A549 treated with Mapracorat at 1 μM for 4 hours (cell line): Measurements from ENCODE around the gene FGFR1OP2. TPM values are rescaled to one million over a fixed set of nuclear protein-coding genes. Genes with fewer than 3 reads are reported as not detected.

Experiments
- total RNA-seq: library from RNA; stranded (reverse); fragments of 200-300 nt; extraction: Qiagen RNA extraction; gene quantifications from 5 replicates; pipeline ENCODE4 v1.2.3, GENCODE V29; 2022

FGFR1OP2 gene
- total RNA-seq = 25.9 to 31.2 TPM (median 27.1 TPM) in 5 replicates

GRCh38 chr12:26937863-26938700 is at the start of gene FGFR1OP2, which contains the start of gene INTS13:
TSS of gene FGFR1OP2 (plus strand) at chr12:26938470. CDS start at chr12:26954159, 15,689 bp downstream.
TSS of gene INTS13 (minus strand) at chr12:26937981. CDS start at chr12:26936803, 1,178 bp downstream.

DNA sequence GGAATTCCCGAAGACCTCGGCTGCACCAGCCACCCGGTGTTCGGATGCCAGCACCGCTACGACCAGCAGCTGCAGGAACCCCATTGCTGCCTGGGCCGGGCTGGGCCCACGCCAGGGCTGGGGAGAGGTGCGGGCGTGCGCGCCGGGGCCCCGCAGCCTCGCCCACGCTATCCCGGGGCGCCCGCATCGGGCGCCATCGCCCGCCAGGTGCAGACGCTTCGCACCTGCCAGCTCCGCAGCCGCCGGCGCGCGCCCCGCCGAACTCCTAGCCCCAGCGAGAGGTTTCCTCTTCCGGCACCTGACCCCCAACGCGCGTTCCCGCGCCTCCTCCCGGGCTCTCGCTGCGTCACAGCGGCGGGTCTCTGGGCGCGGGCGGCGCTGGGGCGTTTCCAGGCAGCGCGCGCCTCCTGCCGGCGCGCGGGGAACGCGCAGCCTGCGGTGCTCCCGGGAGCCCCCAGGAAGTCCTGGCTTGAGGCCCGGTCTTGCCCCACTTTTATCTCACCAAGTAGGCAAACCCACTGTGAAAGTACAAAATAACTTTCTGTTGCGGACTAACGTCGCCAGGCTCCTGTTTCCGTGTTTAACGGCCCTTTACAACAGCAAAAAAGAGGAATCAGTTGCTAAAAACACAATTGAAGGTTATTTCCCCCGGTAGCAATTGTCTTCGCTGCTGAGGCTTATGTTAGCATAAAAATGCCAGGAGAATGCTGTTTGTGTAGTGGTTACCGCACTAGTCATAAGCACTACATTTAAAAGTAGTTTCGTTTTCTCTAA is 76.0 kb downstream of the FGFR1OP2 start, which contains the start of gene TM7SF3:
Gene TM7SF3 (minus strand): TSS at position 300 of the 774 bp plus-strand sequence. CDS start 216 bp downstream, at position 84.

Other genes with a start within 250 kb of the FGFR1OP2 start
- gene ITPR2, start 105.3 kb upstream of the FGFR1OP2 start, total RNA-seq = 2.0 to 3.2 TPM (median 2.5 TPM) in 5 replicates
- 20.2 to 25.0 TPM (median 24.1 TPM) in 5 replicates for gene INTS13, start 489 bp upstream of the FGFR1OP2 start, total RNA-seq
- gene TM7SF3, start 75.9 kb downstream of the FGFR1OP2 start, total RNA-seq = 64.2 to 77.8 TPM (median 77.2 TPM) in 5 replicates
- gene MED21, start 84.1 kb downstream of the FGFR1OP2 start, total RNA-seq = 25.6 to 30.3 TPM (median 27.4 TPM) in 5 replicates
- not detected in 5 replicates for gene C12orf71, start 144.1 kb downstream of the FGFR1OP2 start, total RNA-seq